B cell (primary cell): ENCODE measurements around the gene CGB3.

Experiments
- CTCF ChIP-seq: fragments of 200-600 bp; IDR thresholded peaks from one replicate; pipeline ENCODE4 v1.8.0; 2022; ENCODE audit warnings: antibody characterized with exemption, mild to moderate bottlenecking
- EZH2 ChIP-seq: IDR thresholded peaks from 2 replicates; pipeline ENCODE4 v1.6.1; 2012; ENCODE audit warnings: borderline replicate concordance, low read depth, mild to moderate bottlenecking, moderate library complexity, low read length; ENCODE audit not compliant: insufficient read depth, poor library complexity, severe bottlenecking

DNA sequence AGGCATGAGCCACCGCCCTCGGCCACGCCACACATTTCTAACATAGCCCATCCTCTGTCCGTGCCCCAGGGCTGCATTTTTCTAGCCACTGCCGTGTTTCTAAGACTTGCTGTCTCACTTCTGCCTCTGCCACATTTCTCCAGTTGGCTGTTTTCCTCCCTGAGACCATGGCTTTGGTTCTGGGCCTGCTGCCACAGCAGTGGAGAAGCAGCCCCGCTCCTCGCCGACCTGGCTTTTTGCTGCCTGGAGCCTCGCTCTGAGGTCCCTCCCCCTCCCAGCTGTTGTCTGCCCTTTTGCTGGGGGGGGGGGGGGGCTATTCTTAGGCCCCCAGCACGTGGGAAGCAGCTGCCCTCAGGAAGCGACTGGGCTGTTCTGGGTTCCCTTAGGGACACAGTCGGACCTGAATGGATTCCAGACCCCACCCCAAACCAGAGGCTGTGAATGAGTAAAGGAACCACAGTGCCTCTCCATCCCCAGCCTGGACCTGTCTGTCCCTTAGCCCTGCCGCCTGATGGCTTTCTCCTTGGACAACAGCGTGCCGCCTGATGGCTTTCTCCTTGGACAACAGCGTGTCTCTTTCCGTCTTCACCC is 34.3 kb downstream of the CGB3 start:
- TF ChIP-seq CTCF (no peak), EZH2 (no peak)
